ENCODE measurements around the gene NT5DC2. TPM values are rescaled to one million over a fixed set of nuclear protein-coding genes. Genes with fewer than 3 reads are reported as not detected.

NT5DC2 gene
- total RNA-seq, 1 donor from 2014 or later: 39.7 TPM

GRCh38 chr3:52519445-52520140 lies 14.1 kb downstream of the NT5DC2 start:
- TF ChIP-seq, protein P1, sequence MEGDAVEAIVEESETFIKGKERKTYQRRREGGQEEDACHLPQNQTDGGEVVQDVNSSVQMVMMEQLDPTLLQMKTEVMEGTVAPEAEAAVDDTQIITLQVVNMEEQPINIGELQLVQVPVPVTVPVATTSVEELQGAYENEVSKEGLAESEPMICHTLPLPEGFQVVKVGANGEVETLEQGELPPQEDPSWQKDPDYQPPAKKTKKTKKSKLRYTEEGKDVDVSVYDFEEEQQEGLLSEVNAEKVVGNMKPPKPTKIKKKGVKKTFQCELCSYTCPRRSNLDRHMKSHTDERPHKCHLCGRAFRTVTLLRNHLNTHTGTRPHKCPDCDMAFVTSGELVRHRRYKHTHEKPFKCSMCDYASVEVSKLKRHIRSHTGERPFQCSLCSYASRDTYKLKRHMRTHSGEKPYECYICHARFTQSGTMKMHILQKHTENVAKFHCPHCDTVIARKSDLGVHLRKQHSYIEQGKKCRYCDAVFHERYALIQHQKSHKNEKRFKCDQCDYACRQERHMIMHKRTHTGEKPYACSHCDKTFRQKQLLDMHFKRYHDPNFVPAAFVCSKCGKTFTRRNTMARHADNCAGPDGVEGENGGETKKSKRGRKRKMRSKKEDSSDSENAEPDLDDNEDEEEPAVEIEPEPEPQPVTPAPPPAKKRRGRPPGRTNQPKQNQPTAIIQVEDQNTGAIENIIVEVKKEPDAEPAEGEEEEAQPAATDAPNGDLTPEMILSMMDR (IDR thresholded peaks at IDR 0.05): no peak
- DNase-seq (no peak), ATAC-seq (no peak)
- no peak overlapping the region for H3K4me3 ChIP-seq
- H3K27ac ChIP-seq: no peak overlapping the region
- H3K27me3 ChIP-seq: no peaks in the 10 kb centered on the region
- peaks cover 2% of the 10 kb centered on the region for H3K4me1 ChIP-seq
- H3K36me3 ChIP-seq: peaks cover 17% of the 10 kb centered on the region
- H3K9me3 ChIP-seq: no peaks in the 10 kb centered on the region
- intact Hi-C loops (cut with DNase I): loop anchor here (10.0 kb wide), 1 partner anchor 45 kb away; no protein-coding TSS in a partner anchor

GRCh38 chr3:52518723-52519444 lies 14.8 kb downstream of the NT5DC2 start:
- Histone ChIP-seq H3K36me3 (peaks cover 17% of the 10 kb centered on the region), H3K27ac (no peak overlapping the region), H3K4me3 (peak overlapping the region; percentile 19), H3K27me3 (no peaks in the 10 kb centered on the region), H3K9me3 (no peaks in the 10 kb centered on the region), H3K4me1 (no peaks in the 10 kb centered on the region)
- ATAC-seq (peak; percentile 66), DNase-seq (peak; percentile 78)
- TF ChIP-seq, protein P1 (IDR thresholded peaks at IDR 0.05): no peak
- intact Hi-C loops (cut with DNase I): no loop called here

DNA sequence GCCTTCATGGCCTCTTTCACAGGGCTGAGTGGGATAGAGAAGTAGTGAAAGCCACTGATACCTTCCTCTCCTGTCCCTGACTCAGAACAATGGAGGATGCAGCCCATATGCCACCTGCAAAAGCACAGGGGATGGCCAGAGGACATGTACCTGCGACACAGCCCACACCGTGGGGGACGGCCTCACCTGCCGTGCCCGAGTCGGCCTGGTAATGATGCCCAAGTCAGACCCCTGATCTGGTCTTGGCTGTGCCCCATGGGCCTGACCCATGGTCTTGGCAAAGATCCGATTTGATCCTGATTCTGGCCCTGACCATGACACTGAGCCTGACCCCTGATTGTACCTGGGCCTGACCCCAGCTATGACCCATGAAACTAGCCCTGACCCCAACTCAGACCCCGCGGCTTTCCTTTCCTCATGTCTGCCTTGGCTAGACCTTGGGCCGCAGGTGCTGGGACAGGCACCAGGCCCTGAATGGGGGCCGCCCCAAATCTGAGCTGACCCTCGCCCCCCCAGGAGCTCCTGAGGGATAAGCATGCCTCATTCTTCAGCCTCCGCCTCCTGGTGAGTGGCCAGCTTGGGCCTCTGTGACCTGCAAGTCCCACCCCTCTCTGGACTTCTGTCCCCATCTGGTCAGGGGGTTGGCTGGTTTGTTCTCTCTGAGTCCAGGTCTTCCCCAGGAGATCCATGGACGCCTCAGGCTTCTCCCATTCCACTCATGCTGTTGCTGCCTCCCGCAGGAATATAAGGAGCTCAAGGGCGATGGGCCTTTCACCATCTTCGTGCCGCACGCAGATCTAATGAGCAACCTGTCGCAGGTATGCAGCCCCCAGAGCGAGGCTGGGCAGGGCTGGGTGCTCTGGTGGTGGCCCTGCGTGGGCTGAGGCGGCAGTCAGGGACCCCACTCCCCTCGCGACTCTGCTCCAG lies 15.6 kb downstream of the NT5DC2 start:
- no peak for ATAC-seq
- peaks cover 14% of the 10 kb centered on the region for H3K36me3 ChIP-seq
- intact Hi-C loops (cut with DNase I): no loop called here
- no peaks in the 10 kb centered on the region for H3K4me1 ChIP-seq
- TF ChIP-seq, protein P1 (IDR thresholded peaks at IDR 0.05): no peak
- H3K27ac ChIP-seq: no peak overlapping the region
- H3K27me3 ChIP-seq: no peaks in the 10 kb centered on the region
- DNase-seq: no peak
- H3K4me3 ChIP-seq: peak overlapping the region; percentile 19
- no peaks in the 10 kb centered on the region for H3K9me3 ChIP-seq

- ATAC-seq (no peak), DNase-seq (no peak)
- Histone ChIP-seq H3K4me1 (no peaks in the 10 kb centered on the region), H3K27me3 (no peaks in the 10 kb centered on the region), H3K36me3 (peaks cover 9% of the 10 kb centered on the region), H3K9me3 (no peaks in the 10 kb centered on the region), H3K4me3 (no peak overlapping the region), H3K27ac (no peak overlapping the region)
- TF ChIP-seq, protein P1 (IDR thresholded peaks at IDR 0.05): no peak
- intact Hi-C loops (cut with DNase I): no loop called here
Measured at GRCh38 chr3:52516509-52517195, 17.0 kb downstream of the NT5DC2 start.

- Histone ChIP-seq H3K9me3 (no peaks in the 10 kb centered on the region), H3K27ac (no peak overlapping the region), H3K4me1 (no peaks in the 10 kb centered on the region), H3K36me3 (peaks cover 9% of the 10 kb centered on the region), H3K4me3 (no peak overlapping the region), H3K27me3 (no peaks in the 10 kb centered on the region)
- DNase-seq: no peak
- TF ChIP-seq, protein P1 (IDR thresholded peaks at IDR 0.05): no peak
- no peak for ATAC-seq
- intact Hi-C loops (cut with DNase I): no loop called here
Measured at GRCh38 chr3:52515192-52515591, 18.5 kb downstream of the NT5DC2 start.

Measured in upper lobe of right lung (tissue), 1 donor.